T-helper 2 cell treated with Interferon-gamma antibody and Interleukin-4, amounts not matched to agents 100 ng/mL and 5 ng/mL, for 36 hours (primary cell): ENCODE data around the gene TFIP11. TPM values are rescaled to one million over a fixed set of nuclear protein-coding genes. Genes with fewer than 3 reads are reported as not detected.

Experiments
- intact Hi-C: fragments of 100-400 bp; cut with micrococcal nuclease; formaldehyde crosslinking; loops from one replicate; pipeline ENCODE4 v1.15.1; 2023
- total RNA-seq: library from RNA; stranded (reverse); gene quantifications from 2 replicates; pipeline ENCODE4 v1.2.3, GENCODE V29; 2022

TFIP11 gene
- total RNA-seq, 1 donor from 2014 or later, result 53.8 TPM

DNA sequence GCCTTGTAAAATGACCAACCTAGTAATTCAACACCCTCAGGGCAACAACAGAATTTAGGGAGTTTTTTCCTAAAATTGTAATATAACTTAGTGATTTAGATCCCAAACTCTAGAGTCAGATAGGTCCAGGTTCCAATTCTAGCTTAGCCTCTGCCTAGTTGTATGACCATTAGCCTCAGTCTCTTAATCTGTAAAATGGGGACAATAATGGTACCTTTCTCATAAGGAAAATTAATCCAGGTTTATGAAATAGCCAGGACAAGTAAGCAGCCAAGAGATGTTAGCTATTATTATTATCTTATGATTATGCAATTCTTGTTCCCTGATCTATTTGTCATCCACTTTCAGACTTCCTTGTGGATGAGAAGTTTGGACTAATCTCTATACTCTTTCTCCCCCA is 4.1 kb downstream of the TFIP11 start:
- intact Hi-C loops, result no loop called here

DNA sequence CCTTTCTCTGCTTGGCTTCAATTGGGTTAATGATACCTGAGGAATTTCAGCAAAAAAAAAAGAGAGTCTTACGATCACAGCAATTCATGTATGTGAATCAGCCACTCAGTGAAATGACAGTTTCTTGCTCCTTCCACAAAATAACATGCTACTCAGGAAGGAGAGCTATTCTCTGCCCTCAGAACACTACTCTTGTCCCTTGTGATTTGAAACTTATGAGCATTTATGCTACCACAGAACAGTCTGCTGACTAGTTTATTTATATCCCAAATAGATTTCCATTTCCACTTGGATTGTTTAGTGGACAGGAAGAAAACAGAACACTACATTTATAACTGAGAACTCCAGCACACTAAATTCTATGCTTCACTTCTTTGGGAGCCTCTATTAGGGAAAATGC is 8.5 kb downstream of the TFIP11 start:
- intact Hi-C loops, result loop anchor here (1.0 kb wide), 2 partner anchors 9 to 162 kb away; partner anchors contain the start of gene TFIP11

DNA sequence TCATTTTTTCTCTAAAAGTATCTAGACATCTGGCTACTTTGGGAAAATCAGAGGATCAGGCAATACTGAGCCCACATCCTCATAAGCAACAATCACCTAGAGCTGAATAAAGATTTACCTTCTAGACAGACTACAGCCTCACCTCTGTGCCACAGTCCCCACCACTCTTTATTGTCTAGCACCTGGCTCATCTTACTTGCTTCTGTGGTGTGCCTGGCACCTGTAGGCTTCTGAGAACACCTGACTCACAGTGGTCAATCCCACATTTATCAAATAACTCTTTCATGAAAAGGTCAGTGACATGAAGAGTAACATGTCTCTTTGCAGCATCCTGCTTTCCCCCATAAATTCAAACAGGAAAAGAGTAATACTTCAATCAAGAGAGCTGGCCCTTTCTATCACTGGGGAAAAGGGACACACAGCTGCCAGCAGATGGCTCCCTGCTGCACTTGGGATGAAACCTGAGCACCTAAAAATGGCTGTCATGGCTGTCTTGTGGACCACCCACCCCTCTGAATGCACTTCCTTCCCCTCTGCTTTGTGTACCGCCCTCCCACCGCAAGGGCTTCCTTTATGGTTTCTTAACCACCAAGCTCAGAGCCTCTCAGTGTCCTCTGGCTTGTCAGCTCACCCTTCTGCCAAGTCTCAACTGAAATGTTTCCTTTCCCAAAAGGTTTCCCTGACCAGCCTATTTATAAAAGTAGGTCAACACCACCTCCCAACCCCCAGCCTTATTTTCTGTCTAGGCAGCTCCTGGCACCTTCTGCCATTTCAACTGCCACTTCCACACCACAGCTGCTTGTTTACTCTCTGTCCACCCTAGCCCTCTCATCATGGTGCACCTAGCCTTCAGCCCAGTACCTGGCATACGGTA is 9.3 kb downstream of the TFIP11 start:
- intact Hi-C loops, result loop anchor here (1.0 kb wide), 2 partner anchors 9 to 162 kb away; partner anchors contain the start of gene TFIP11

DNA sequence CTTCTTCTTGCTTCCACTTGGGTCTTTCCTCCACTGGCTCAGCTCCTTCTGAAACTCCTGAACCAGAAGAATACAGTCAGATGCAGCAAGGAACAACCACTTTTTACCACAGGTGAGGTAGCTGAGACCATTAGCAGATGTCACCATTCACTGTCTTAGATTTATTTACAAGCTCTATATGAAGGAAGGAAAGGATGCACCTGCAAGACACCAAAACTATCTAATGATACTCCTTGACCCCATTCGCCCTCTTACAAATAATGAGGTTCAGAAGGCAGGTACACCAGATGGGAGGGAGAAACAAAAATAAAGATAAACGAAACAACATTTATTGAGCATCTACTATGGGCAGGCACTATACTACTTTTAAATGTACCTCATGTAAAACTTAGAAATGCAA is 10.3 kb downstream of the TFIP11 start:
- intact Hi-C loops, result no loop called here

DNA sequence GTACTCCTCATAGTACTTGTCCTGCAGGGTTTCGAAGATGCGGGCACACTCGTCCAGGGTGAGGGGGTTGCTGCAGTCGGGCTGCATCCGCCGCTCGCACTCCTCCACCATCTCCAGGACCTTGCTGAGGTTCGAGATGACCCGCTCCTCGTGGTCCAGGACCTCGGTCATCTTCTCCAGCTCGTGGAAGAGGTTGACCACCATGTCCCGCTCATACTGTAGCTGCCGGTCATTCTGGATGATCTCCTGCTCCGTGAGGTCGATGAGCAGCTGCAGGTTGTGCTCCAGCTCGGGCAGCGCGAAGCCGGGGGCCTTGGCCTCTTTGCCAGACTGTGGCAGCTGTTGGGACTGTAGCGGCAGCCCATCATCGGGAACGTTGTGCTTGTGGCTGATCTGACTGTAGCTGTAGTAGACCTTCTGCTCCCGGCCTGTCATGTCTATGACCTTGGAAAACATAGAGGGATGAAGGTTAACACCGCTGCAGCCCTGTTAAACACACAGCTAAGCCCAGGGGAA is 13.0 kb downstream of the TFIP11 start:
- intact Hi-C loops, result no loop called here

DNA sequence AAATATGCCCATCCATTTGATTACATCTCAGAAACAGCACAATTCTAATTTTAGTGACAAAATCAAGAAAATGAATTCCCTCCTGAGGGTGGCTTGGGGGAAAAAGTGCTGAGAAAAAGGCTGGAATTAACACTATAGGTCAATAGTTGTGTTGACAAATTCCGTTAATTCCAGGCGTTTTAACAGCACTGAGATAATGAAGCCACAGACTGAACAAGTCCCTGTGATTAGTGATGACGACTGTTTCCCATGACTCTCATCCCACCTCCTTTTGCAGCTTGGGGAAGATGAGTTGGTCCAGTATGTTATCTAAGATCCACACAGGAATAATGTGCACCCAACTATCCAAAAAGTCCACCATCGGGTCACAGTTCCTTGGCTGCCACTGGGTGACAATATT is 15.8 kb downstream of the TFIP11 start:
- intact Hi-C loops, result no loop called here

DNA sequence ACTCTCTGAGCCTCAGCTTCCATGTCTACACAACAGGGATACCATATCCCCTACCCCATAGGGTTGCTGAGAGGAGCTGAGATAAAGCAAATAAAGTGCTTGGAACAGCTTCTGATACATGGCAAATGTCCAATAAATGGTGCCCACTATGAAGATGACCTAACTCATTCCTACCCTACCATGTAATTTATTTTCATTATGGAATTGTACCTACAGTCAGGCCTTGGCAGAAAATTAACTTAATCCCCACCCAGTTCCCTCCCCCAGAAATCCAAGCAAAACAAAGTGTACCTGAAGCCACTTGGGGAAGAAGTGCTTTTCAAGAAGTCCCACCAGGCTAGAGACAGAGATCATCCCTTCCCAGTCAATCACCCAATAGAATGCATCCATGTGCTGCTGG is 17.8 kb downstream of the TFIP11 start:
- intact Hi-C loops, result no loop called here

DNA sequence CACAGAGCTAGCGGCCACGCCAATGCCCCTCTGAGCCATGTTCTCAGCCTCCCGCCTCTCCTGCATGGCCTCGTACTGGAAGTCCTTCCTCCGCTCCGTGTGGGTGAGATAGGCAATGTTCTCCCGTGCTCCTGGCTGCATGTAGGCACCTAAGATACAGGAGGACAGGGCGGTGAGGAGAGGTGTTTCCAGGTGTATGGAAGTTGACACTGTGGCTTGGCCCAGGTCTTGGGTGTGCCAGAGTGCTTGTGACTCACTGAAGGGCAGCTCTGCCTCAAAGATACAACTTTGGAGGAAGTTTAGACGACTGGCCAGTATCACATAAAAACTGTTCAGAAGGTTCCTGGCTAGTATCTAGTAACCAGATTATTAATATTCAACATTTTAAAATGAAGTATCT is 20.1 kb downstream of the TFIP11 start:
- intact Hi-C loops, result no loop called here

DNA sequence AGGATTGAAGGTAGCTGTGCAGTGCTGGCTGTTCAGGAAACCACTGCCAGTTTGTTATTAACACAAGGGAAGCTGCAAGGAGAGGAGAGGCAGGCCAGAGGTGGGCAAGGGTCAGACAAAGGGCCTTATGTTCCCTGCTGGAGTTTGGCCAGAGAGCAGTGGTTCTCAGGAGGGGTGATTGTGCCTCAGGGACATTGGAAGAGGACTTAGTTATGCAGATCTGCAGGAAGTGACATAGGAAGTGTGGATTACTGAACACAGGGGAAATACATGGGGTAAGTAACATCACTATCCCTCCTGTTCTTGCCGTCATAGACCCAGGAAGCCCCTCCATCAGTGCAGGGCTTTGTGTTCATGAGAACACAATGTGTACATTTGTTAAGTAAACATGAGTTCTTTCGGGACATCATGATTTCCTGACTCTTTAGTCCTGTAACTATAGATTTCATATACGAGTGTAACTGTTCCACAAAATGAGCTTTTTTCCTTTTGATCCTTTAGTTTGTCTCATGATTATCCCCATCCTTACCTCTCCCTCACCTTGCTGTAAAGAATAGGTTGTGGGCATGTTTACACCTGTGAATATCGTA is 22.7 kb downstream of the TFIP11 start:
- intact Hi-C loops, result no loop called here

DNA sequence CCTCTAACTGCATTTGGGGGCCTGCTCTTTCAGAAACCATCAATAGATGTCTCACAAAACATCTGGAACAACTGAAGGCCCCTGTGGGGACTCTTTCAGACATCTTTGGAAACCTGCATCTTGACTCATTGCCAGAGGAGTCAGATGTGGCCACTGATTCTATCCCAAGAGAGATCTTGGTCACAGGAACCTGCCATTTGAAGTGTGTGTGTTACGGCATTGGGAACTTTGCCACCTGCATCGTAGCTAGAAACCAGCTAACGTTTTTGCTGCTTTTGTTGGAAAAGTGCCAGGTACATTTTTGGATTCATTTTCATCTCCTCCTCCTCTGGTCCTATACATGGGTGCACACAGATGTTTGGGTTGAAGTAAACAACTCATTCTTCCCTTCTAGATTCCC is 24.3 kb downstream of the TFIP11 start:
- intact Hi-C loops, result no loop called here

DNA sequence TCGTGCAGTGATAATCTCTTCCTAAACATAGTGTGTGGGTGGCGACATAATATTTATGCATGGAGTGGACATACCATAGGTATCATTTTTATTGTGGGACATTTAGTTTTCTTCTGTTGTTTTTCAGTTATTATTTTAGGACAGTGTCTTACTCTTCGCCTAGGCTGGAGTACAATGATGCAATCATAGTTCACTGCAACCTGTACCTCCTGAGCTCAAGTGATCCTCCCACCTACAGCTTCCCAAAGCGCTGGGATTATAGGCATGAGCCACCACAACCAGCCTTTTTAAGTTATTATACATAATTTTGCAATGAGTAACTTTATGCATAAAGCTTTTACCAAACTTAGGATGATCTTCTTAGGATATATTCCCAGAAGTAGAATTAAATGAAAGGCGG is 25.9 kb downstream of the TFIP11 start:
- intact Hi-C loops, result no loop called here

DNA sequence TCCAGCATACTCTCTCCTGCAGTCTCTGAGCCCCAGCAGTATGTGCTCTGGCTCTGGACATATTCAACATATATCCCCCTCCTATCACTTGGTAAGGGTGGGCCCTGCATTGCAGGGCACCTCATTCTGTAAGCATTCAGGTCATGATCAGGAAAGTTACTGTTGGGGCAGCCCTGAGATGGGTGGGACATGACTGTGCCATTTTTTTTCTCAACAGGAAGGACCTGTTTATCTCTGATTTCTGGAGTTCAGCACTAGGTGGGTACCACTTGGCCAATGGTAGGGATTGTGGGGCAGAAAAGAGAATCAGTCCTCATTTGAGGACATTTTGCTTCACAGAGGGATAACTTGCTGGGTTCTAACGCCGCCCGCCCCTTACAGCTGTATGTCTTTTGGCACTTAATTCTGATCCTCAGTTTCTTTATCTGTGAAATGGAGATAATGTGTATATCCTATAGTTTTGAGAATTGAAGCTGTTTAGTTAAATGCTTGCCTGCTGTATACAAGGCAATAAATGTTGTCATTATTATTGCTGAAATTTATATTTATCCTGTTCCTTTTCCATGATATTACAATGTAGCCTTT is 26.4 kb downstream of the TFIP11 start:
- intact Hi-C loops, result no loop called here

DNA sequence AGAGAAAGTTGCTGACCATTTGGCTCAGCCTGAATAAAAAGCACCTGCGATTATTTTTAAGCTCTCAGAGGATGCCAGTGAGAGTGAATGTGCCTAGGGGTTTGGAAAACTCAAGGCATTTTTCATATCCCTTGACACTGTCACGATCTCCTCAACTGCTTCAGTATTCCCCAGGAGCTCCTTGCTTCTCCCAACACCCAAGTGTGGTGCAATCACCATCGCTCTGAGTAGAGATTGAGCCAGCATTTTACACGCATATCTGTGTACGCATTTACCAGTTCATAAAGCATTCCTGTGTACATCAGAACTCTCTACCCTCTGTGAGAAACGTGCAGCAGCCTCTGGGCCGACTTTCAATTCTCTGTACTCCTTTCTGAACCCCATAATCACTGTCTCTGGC is 27.3 kb downstream of the TFIP11 start:
- intact Hi-C loops, result no loop called here

DNA sequence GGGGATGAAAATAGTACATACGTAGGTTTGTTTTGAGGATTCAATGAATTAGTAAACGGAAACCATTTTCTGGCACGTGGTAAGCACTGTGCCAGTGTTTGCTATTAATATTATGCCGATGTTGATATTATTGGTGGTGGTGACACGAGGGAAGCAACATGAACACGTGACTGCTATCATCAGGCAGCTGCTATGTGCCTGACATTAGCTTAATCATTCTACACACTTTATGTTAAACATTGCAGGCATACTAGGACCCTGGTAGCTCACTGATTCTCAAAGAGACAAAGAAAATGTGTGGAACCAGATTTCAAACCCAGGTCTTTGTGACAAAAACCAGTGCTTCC is 27.9 kb downstream of the TFIP11 start:
- intact Hi-C loops, result loop anchor here (5.0 kb wide), 1 partner anchor 173 kb away; the partner anchor contains the start of gene MIAT

DNA sequence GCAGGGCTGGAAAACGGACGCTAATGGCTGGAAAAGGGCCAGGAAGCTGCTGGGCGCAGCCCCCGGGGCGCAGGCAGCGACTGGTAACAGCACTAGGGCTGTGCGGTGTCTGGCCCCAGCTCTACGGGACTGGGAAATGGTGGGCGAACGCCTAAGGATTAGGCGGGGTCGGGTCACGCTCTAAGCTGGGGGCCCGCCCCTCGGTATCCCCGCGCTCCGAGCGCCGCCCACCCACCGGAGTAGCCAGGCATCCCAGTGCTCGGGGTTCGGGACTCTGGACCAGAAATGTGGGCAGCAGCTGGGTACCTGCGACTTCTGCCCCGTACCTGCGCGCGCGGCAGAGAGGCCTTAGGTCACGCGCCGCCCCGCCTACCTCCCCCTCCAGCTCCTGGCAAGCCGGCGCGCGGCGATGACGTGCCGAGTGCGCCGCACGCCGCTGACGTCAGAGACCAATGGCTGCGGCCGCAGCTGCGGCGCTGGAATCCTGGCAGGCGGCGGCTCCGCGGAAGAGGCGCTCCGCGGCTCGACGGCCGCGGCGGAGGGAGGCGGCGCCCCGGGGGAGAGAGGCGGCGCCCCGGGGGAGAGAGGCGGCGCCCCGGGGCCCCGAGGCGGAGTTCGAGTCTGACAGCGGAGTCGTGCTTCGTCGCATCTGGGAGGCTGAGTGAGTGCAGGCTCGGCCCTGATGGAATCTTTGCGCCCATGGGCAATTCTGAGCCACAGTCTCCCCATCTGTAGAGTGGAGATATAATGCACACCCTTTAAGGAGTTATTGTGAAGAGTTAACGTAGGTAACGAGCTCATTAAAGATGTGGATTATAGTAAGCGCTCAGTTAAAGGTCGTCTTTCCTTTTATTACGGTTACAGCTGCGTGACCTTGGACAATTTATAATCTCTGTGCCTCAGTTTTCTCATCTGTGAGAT is 28.6 kb downstream of the TFIP11 start, which contains the start of the genes HPS4 and SRRD:
HPS4 (minus strand) TSS at position 345 of the 921 bp plus-strand sequence. CDS start 2,021 bp downstream, outside the sequence.
SRRD (plus strand) TSS at position 439 of the 921 bp plus-strand sequence; CDS start at position 453, 14 bp downstream.
- intact Hi-C loops, result loop anchor here (1.0 to 5.0 kb wide), 3 partner anchors 29 to 189 kb away; partner anchors contain the start of genes MIAT and TFIP11

DNA sequence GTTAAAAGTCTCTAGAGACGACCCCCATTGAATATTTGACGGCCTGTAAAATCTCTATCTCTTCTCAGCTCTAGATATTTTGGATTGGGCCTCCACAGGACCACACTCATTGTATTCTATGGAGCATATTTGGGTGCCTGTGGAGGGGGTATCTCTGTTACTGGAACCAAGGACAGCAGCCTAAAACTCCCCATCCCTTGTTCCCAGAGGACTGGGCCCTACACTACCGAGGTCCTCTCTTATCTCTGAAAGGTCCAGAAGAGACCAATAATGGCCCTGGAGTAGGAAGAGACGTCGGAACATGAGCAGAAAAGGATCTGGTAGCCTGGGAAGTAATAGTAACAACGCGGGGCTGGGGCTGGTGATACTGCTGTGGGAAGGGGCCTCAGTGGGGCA is 29.2 kb downstream of the TFIP11 start:
- intact Hi-C loops, result loop anchor here (1.0 to 5.0 kb wide), 3 partner anchors 29 to 189 kb away; partner anchors contain the start of genes MIAT and TFIP11

DNA sequence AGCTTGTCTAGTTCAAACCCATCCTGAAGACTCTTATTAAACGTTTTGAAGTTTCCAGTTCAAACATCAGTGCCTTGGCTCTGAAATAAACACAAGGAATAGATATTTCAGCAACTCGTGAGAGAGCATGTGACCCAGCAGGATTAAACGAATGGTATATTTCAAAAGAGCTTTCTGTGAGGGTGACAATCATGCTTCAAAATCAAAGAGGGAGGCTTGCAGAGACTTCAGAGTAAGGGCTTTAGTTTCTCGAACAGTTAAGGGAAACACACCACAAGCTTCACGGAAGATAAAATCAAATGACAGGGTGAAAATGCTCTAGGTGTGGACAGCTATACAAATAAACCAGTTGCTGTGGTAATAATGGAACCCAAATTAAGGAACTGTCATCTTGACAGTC is 30.1 kb downstream of the TFIP11 start:
- intact Hi-C loops, result loop anchor here (5.0 kb wide), 1 partner anchor 175 kb away; the partner anchor contains the start of gene MIAT

DNA sequence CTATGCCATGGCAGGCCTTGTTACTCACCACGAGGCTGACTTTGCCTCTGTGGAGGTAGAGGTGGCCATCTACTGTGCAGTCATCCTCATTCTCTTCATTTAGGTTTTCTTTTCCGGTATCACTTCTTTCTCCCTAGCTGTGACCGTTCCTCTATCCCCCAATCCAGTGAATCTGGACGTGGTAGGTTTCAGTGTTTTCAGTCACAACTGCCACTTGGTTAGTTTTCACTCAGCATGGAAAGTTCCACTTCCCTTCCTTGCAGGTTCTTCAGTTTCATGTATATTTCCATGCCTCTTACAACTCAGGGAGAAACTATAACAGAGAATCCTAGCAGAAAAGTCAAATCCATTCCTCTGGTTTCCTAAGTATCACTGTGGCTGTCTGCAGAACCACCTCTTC is 30.6 kb downstream of the TFIP11 start:
- intact Hi-C loops, result loop anchor here (1.0 to 5.0 kb wide), 2 partner anchors 50 to 176 kb away; partner anchors contain the start of gene MIAT

DNA sequence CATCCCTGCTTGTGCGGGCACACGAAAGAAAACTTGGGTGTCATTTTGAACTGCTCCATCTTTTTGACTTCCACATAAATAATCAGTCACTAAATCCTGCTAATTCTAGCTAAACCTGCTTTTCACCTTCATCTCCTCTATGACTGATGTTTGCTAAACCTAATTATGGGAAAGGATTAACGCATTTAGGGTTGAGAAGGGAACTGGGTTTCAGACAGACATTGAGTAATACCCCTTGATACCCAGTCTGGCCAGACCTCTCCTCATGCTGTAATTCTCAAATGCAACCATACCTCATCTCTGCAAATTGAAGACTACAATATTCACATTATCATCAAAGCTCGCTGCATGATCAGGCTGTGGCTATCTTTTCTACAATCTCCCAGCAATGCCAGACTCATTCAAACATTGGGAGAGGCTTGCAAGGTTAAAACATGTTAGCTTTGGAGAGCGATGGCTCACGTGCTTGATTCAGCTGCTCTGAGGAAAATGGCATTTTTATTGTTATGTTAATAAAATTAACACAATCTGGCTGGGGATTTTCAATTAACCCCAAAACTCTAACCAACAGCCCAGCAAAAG is 31.1 kb downstream of the TFIP11 start:
- intact Hi-C loops, result loop anchor here (1.0 to 5.0 kb wide), 2 partner anchors 50 to 176 kb away; partner anchors contain the start of gene MIAT

DNA sequence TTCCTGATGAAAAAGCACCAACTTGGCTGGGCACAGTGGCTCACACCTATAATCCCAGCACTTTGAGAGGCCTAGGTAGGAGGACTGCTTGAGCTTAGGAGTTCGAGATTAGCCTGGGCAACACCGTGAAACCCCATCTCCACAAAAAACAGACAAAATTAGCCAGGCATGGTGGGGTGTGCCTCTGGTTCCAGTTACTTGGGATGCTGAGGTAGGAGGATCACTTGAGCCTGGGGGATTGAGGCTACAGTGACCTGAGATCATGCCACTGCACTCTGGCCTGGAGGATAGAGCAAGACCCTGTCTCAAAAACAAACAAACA is 31.7 kb downstream of the TFIP11 start:
- intact Hi-C loops, result loop anchor here (5.0 kb wide), 1 partner anchor 177 kb away; the partner anchor contains the start of gene MIAT
